Posterior vena cava (tissue), 2 donors: ENCODE data around the gene TIMM17B. TPM values are rescaled to one million over a fixed set of nuclear protein-coding genes. Genes with fewer than 3 reads are reported as not detected.
"Not testable (repeated sequence)": the region's sequence is repeated elsewhere in the genome, so short reads cannot be mapped to it uniquely, and the experiment has no call there.

Experiments
- DNase-seq: peaks from one replicate; pipeline ENCODE4 v3.0.0-alpha.2; 2020; ENCODE audit warnings: low spot score
- intact Hi-C, 2 donors: fragments of 100-400 bp; cut with DNase I; formaldehyde crosslinking; loops; one replicate each; pipeline versions ENCODE4 v1.14.1 to v1.14.2; 2022 to 2023
- total RNA-seq, 2 donors: library from RNA; stranded (reverse); fragmentation: NEBNext Ultra II Directional; extraction: Animal tissue kit (Norgen Biotek cat#: 25700); gene quantifications; one replicate each; pipeline ENCODE4 v1.2.1, GENCODE V29; 2021
- donor health status: DM: yes; HTN: yes; CAD: no.
- donor health status: DM: yes; HTN: yes; CAD: no.

Gene TIMM17B
- total RNA-seq, 2 donors from 2014 or later: 25.2 to 29.0 TPM

GRCh38 chrX:48853494-48853893 is 44.1 kb downstream of the TIMM17B start:
- DNase-seq, intact Hi-C loops: not testable (repeated sequence)

DNA sequence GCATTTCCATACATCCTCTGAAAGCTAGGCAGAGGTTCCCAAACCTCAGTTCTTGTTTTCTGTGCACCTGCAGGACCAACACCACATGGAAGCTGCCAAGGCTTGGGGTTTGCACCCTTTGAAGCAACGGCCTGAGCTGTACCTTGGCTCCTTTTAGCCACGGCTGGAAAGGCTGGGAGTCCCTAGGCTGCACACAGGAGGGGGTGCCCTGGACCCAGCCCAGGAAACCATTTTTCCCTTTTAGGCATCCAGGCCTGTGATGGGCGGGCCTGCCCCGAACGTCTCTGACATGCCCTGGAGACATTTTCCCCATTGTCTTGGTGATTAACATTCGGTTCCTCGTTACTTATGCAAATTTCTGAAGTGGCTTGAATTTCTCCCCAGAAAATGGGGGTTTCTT is 44.7 kb downstream of the TIMM17B start:
- no peak for DNase-seq
- intact Hi-C loops: no loop called here

DNA sequence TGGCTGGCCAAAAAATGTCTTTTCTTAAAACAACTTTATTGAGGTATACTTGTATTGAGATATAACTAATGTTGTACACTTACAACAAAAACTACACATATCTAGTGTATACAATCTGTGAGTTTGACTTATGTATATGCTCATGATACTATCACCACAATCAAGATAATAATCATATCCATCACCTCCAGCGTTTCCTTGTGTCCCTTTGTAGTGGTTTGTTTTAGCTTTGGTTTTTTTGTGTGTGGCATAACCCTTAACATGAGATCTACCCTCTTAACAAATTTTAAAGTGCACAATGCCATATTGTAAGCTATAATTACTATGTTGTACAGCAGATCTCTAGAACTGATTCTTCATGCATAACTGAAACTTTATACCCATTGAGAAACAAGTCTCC is 48.7 kb downstream of the TIMM17B start:
- no peak for DNase-seq
- intact Hi-C loops: no loop called here

Other genes starting within 250 kb of the TIMM17B start
- 10 to 100 TPM in 1 of 2 donors, 1 to 10 TPM in 1; 7.3 to 12.2 TPM for gene WAS, start 214.0 kb downstream of the TIMM17B start, total RNA-seq
- 1 to 10 TPM; 3.8 to 4.5 TPM for gene SUV39H1, start 201.0 kb downstream of the TIMM17B start, total RNA-seq
- not detected for gene GLOD5, start 136.0 kb downstream of the TIMM17B start, total RNA-seq
- under 1 TPM in 1 of 2 donors, not detected in 1; 0.42 TPM for gene GATA1, start 111.2 kb downstream of the TIMM17B start, total RNA-seq
- gene HDAC6, start 95.7 kb downstream of the TIMM17B start, total RNA-seq: 10 to 100 TPM; 45.4 to 54.3 TPM
- not detected for gene ERAS, start 71.3 kb downstream of the TIMM17B start, total RNA-seq
- gene PCSK1N, start 62.2 kb downstream of the TIMM17B start, total RNA-seq: 1 to 10 TPM in 1 of 2 donors, under 1 TPM in 1; 0.52 to 2.4 TPM
- 10 to 100 TPM; 43.2 to 48.9 TPM for gene PQBP1, start 162 bp upstream of the TIMM17B start, total RNA-seq
- gene SLC35A2, start 13.9 kb upstream of the TIMM17B start, total RNA-seq: 10 to 100 TPM; 11.5 to 14.7 TPM
- gene PIM2, start 21.3 kb upstream of the TIMM17B start, total RNA-seq: 1 to 10 TPM; 3.0 to 4.2 TPM
- gene OTUD5, start 59.8 kb upstream of the TIMM17B start, total RNA-seq: 10 to 100 TPM; 36.0 to 36.9 TPM
- 1 to 10 TPM; 2.0 to 6.3 TPM for gene KCND1, start 74.1 kb upstream of the TIMM17B start, total RNA-seq
- gene GRIPAP1, start 104.5 kb upstream of the TIMM17B start, total RNA-seq: 10 to 100 TPM; 27.6 to 31.6 TPM
- 10 to 100 TPM; 46.4 to 52.6 TPM for gene TFE3, start 145.6 kb upstream of the TIMM17B start, total RNA-seq
- 1 to 10 TPM; 3.0 to 4.1 TPM for gene CCDC120, start 161.2 kb upstream of the TIMM17B start, total RNA-seq
- 10 to 100 TPM; 36.4 to 42.6 TPM for gene PRAF2, start 176.2 kb upstream of the TIMM17B start, total RNA-seq
- gene WDR45, start 182.1 kb upstream of the TIMM17B start, total RNA-seq: 10 to 100 TPM; 49.8 to 51.9 TPM
- 10 to 100 TPM; 12.9 to 15.9 TPM for gene GPKOW, start 226.0 kb upstream of the TIMM17B start, total RNA-seq